GM19452 (cell line): ENCODE results near the gene MICAL2.

Source experiments
- ATAC-seq: cut with Tn5 transposase; IDR thresholded peaks from one replicate; pipeline ENCODE4 v1.9.1; 2021; ENCODE audit not compliant: unreplicated experiment

Gene MICAL2

GRCh38 chr11:12149672-12150225 is 39.4 kb downstream of the MICAL2 start:
- ATAC-seq, result no peak

GRCh38 chr11:12150831-12151382 is 40.5 kb downstream of the MICAL2 start:
- ATAC-seq, result no peak

- no peak for ATAC-seq
These were observed 41.9 kb downstream of the MICAL2 start for GRCh38 chr11:12152321-12152720.

GRCh38 chr11:12154871-12155668 is 44.7 kb downstream of the MICAL2 start:
- ATAC-seq, result no peak

GRCh38 chr11:12155696-12156095 is 45.3 kb downstream of the MICAL2 start:
- no peak for ATAC-seq

GRCh38 chr11:12156301-12157140 is 46.1 kb downstream of the MICAL2 start:
- no peak for ATAC-seq

GRCh38 chr11:12157241-12157661 is 46.9 kb downstream of the MICAL2 start:
- no peak for ATAC-seq

- ATAC-seq, result no peak
These were observed 48.5 kb downstream of the MICAL2 start for GRCh38 chr11:12158909-12159308.

- ATAC-seq, result no peak
These were observed 49.1 kb downstream of the MICAL2 start for GRCh38 chr11:12159351-12160099.

GRCh38 chr11:12160231-12160630 is 49.8 kb downstream of the MICAL2 start:
- no peak for ATAC-seq

GRCh38 chr11:12160680-12161079 is 50.3 kb downstream of the MICAL2 start:
- no peak for ATAC-seq

- no peak for ATAC-seq
These were observed 50.7 kb downstream of the MICAL2 start for GRCh38 chr11:12161137-12161536.

GRCh38 chr11:12161603-12162350 is 51.4 kb downstream of the MICAL2 start:
- no peak for ATAC-seq

GRCh38 chr11:12162652-12163051 is 52.3 kb downstream of the MICAL2 start:
- no peak for ATAC-seq

- ATAC-seq, result no peak
These were observed 53.0 kb downstream of the MICAL2 start for GRCh38 chr11:12163181-12163941.

GRCh38 chr11:12164061-12165014 is 53.9 kb downstream of the MICAL2 start:
- peak; percentile 44 for ATAC-seq

GRCh38 chr11:12165237-12165875 is 55.0 kb downstream of the MICAL2 start:
- peak; percentile 47 for ATAC-seq
